ENCODE data around the gene OCA2. TPM values are rescaled to one million over a fixed set of nuclear protein-coding genes. Genes with fewer than 3 reads are reported as not detected.
"Not testable (repeated sequence)": the region's sequence is repeated elsewhere in the genome, so short reads cannot be mapped to it uniquely, and the experiment has no call there.

The OCA2 gene
- total RNA-seq, 2 experiments from 2014 or later, result not detected

DNA sequence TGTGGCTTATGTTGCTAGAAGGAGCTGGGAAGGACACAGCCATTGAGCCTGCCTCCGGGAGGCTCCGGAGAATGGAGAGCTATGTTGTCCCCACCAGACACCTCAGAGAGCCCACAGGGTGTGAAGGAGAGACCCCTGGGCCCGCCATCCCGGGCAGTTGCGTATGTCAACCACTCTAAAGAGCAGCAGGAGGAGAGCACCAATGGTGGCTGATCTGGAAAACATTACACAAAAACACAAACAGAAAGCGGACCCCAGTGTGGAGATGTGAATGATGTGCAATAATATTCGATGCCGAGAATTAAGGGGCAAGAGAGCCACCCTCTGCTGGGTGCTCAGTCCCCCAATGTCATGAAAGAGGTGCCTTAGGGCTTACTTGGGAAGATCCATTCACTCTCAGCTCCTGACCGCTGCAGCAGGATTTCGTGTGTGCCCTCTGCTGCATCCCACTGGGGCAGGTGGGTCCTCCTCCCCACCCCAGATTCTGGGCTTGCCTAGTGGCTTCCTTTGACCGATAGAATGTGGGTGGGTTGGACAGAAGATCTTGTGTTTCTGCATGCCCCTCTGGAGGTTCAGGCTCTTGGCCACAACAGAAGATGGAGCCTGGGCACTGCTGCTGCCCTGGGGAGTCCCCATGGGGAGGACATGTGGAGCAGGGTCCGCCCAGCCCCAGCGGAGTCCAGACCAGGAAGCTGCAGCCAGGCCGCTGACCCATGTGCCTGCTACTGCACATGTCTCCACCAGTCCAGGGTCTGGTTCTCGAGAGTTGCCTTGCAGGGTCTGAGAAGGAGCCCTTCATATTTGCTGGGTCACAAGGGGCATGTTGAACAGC is 245.3 kb downstream of the OCA2 start:
- no peak overlapping the region for H3K27ac Mint-ChIP-seq
- no peaks in the 10 kb centered on the region for H3K27me3 Mint-ChIP-seq
- H3K9me3 Mint-ChIP-seq (ENCODE audit: low read depth), result peaks cover 13% of the 10 kb centered on the region
- ATAC-seq (no peak), DNase-seq (no peak)
- H3K36me3 Mint-ChIP-seq (ENCODE audit: low read depth), result no peaks in the 10 kb centered on the region
- ChIA-PET POLR2A (no interaction called here), CTCF (no interaction called here)
- H3K4me3 Mint-ChIP-seq, result no peak overlapping the region
- H3K4me1 Mint-ChIP-seq, result no peaks in the 10 kb centered on the region
- intact Hi-C loops (cut with DNase I, micrococcal nuclease), result no loop called here

- no peak overlapping the region for H3K4me3 Mint-ChIP-seq
- ChIA-PET CTCF (no interaction called here), POLR2A (no interaction called here)
- intact Hi-C loops (cut with DNase I, micrococcal nuclease), result no loop called here
- no peaks in the 10 kb centered on the region for H3K4me1 Mint-ChIP-seq
- no peaks in the 10 kb centered on the region for H3K27me3 Mint-ChIP-seq
- H3K36me3 Mint-ChIP-seq (ENCODE audit: low read depth), result no peaks in the 10 kb centered on the region
- ATAC-seq (no peak), DNase-seq (no peak)
- no peak overlapping the region for H3K27ac Mint-ChIP-seq
- H3K9me3 Mint-ChIP-seq (ENCODE audit: low read depth), result peaks cover 9% of the 10 kb centered on the region
These were observed 247.3 kb downstream of the OCA2 start for GRCh38 chr15:27851858-27852210.

DNA sequence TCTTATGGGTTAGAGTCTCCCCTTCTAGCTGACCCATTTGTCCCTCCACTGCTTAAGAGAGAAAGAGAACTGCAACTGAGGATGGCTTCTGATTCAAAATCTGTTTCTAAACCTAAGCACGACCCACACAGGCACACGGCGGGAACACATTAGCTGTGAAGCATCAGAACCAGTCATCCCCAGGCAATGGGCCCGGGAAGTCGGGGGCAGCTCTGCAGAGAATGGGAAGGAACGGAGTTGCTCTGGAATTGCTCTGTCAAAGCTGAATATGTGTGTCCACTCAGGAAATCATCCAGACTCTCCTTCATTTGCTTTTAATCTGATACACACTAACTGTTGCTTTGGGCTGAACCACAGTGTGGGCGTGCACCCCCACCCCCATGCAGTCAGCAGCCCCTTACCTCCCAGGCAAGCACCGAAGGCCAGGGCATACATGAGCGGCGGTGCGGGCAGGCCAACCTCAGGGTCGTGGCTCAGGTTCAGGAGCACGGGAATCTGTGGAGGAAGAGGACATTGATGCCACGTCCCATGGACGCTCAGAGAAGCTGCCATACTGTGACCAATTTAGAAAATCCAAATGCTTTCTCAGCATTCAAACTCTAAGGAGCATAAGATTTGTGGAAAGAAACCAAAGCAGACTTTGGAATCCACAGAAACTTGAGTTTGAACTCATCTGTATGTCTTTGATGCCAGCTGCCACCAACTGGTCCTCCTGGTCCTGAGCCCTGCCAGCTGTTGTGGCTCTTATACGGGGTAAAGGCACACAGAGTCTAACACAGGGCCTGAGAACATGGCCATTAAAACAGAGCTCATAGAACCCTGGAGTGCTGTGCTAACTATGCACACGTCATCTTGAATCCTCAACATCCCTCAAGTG is 247.9 kb downstream of the OCA2 start:
- Mint-ChIP-seq H3K9me3 (ENCODE audit: low read depth) (peaks cover 7% of the 10 kb centered on the region), H3K27ac (no peak overlapping the region), H3K4me3 (no peak overlapping the region), H3K36me3 (ENCODE audit: low read depth) (no peaks in the 10 kb centered on the region), H3K27me3 (no peaks in the 10 kb centered on the region), H3K4me1 (no peaks in the 10 kb centered on the region)
- POLR2A ChIA-PET, result no interaction called here
- no peak for DNase-seq
- intact Hi-C loops (cut with DNase I, micrococcal nuclease), result no loop called here
- CTCF ChIA-PET, result interaction anchor here (0.7 kb wide), 1 partner anchor 606 kb away, joined by 3 read pairs; no protein-coding TSS in a partner anchor
- no peak for ATAC-seq

GRCh38 chr15:27850050-27850449 is 249.1 kb downstream of the OCA2 start:
- ChIA-PET POLR2A (interaction anchor here (0.6 kb wide), 1 partner anchor 527 kb away, joined by 4 read pairs; no protein-coding TSS in a partner anchor), CTCF (no interaction called here)
- Mint-ChIP-seq H3K4me3 (no peak overlapping the region), H3K4me1 (no peaks in the 10 kb centered on the region), H3K27me3 (no peaks in the 10 kb centered on the region), H3K9me3 (ENCODE audit: low read depth) (peaks cover 3% of the 10 kb centered on the region), H3K27ac (no peak overlapping the region), H3K36me3 (ENCODE audit: low read depth) (no peaks in the 10 kb centered on the region)
- ATAC-seq, result no peak
- DNase-seq, result no peak
- intact Hi-C loops (cut with DNase I, micrococcal nuclease), result no loop called here

GRCh38 chr15:27848936-27849335 is 250.2 kb downstream of the OCA2 start:
- intact Hi-C loops (cut with DNase I, micrococcal nuclease), result loop anchor here in 1 of 2 experiments (5.0 kb wide), 1 partner anchor 33 kb away; no protein-coding TSS in a partner anchor
- DNase-seq; H3K27ac Mint-ChIP-seq; CTCF ChIA-PET; POLR2A ChIA-PET; H3K36me3 Mint-ChIP-seq (ENCODE audit: low read depth); H3K27me3 Mint-ChIP-seq; ATAC-seq; H3K4me3 Mint-ChIP-seq; H3K9me3 Mint-ChIP-seq (ENCODE audit: low read depth); H3K4me1 Mint-ChIP-seq: not testable (repeated sequence)

DNA sequence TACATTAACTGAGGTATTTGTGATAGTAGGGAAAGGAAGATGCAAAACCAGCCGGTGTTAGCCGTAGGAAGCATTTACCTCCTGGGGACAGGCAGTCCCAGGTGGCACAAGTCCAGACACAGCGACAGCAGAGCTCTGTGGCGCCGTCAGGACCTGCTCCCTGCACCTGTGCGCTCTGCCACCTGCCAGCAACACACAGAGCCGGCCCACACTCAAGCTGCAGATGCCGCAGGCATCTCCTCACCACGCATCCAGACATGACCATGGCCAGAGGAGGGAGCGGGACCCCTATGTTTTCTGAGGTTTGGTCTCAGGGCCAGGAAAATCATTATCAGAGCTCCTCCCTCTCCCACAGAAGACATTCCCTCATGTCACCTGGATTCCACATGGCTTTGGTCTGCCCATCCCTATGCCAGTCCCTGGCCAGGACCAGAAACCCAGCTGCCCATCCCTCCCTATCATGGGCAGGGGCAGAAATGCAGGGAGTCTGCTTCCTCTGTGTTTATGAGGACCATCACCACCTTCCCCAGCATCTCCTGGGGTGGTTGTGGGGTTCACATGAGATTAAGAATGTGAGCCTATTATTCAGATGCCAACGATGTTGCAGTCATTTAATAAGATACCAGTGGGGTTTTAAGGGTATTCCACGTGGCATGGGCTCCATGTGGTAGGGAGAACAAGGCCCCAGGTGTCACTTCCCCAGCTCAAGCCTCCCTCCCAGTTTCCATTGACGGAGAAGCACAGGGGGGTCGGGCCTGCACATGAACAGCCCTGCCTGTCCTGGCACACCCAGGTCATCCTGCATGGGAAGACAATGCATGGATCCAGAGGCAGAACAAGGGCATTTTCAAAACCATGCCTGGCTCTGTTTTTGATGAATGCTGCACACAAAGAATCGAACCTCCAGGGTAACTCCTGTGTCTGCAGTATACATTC is 251.1 kb downstream of the OCA2 start:
- Mint-ChIP-seq H3K4me1 (no peaks in the 10 kb centered on the region), H3K36me3 (ENCODE audit: low read depth) (no peaks in the 10 kb centered on the region), H3K27ac (no peak overlapping the region), H3K27me3 (no peaks in the 10 kb centered on the region), H3K4me3 (no peak overlapping the region), H3K9me3 (ENCODE audit: low read depth) (peaks cover 3% of the 10 kb centered on the region)
- DNase-seq (no peak), ATAC-seq (no peak)
- POLR2A ChIA-PET, result no interaction called here
- CTCF ChIA-PET, result no interaction called here
- intact Hi-C loops (cut with DNase I, micrococcal nuclease), result loop anchor here in 1 of 2 experiments (5.0 kb wide), 1 partner anchor 34 kb away; no protein-coding TSS in a partner anchor

DNA sequence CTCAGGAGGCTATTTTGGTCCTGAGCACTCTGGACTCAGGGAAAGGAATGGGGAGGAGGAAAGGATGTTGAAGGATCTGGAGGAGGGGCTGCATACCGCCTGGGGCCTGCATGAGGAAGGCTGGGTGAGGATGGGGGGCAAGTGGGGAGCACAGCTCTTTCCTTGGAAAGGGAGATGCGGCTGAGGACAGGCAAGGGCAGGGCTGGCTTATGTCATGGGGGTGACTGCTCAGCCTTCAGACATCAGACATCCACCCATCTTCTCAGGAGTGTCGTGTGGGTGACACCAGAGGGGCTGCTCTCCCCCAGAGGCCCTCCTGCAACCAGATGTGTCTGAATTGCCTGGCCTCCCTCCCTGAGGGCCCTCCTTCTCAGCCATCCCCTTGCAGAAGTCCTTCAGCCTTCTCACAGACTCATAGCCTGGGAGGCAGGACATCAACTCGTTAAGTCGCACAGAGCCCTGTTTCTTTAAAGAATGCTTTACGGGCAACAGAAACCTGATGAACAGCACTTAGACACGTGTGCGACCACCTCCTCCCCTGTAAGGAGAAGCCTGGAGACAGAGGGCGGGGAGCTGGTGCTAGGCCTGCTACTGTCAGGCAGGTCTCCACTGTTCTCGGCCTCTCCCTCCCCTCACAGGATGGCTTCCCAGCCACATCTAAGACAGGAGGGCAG is 252.3 kb downstream of the OCA2 start:
- intact Hi-C loops (cut with DNase I, micrococcal nuclease), result loop anchor here in 1 of 2 experiments (5.0 kb wide), 1 partner anchor 35 kb away; no protein-coding TSS in a partner anchor
- no peak overlapping the region for H3K27ac Mint-ChIP-seq
- H3K4me3 Mint-ChIP-seq, result no peak overlapping the region
- H3K9me3 Mint-ChIP-seq (ENCODE audit: low read depth), result peaks cover 3% of the 10 kb centered on the region
- DNase-seq, result no peak
- ATAC-seq, result no peak
- H3K27me3 Mint-ChIP-seq, result no peaks in the 10 kb centered on the region
- no peaks in the 10 kb centered on the region for H3K4me1 Mint-ChIP-seq
- no peaks in the 10 kb centered on the region for H3K36me3 Mint-ChIP-seq (ENCODE audit: low read depth)
- ChIA-PET POLR2A (no interaction called here), CTCF (no interaction called here)

DNA sequence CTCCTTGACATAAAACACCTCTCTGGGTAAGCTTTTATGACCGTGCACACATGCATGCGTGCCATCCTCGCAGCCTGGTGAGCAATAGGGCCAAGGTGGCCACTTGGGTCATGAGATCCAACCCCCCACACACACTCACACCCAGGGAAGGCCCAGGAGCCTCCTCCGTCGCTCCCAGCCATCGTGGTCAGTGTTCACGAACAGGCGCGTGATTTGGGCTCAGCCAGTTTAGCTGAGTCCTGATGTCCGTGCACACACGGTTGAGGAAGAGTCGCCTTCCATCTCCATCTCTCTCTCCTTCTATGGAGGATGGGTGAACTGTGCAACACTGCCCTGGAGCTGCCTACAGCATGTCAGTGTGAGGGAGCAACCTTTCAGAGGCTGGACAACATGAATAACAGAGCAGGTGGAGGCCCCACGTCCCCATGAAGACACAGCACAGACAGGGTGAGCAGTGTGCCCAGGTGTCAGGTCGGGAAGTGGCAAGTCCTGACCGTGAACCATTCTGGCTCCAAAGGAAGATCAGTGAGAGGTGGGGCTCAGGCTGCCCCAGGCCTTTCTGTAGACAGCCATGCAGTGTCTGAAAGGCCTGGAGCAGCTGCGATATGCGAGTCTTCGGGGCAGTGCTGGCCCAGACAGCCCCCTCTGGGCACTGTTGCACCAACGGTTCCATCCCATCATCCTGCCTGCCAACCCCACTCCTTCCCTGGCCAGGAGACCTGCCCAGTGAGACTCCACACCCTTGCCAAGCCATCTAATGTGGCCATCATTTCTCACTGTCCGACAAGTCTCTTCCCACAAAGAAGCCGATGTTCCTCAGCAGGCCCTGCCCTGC is 253.4 kb downstream of the OCA2 start:
- ChIA-PET CTCF (interaction anchor here (1.2 kb wide), 1 partner anchor 11 kb away, joined by 3 read pairs; no protein-coding TSS in a partner anchor), POLR2A (no interaction called here)
- no peak for DNase-seq
- ATAC-seq, result no peak
- no peak overlapping the region for H3K4me3 Mint-ChIP-seq
- peaks cover 3% of the 10 kb centered on the region for H3K9me3 Mint-ChIP-seq (ENCODE audit: low read depth)
- no peak overlapping the region for H3K27ac Mint-ChIP-seq
- H3K27me3 Mint-ChIP-seq, result no peaks in the 10 kb centered on the region
- intact Hi-C loops (cut with DNase I, micrococcal nuclease), result loop anchor here in 1 of 2 experiments (5.0 kb wide), 1 partner anchor 37 kb away; no protein-coding TSS in a partner anchor
- H3K36me3 Mint-ChIP-seq (ENCODE audit: low read depth), result no peaks in the 10 kb centered on the region
- H3K4me1 Mint-ChIP-seq, result no peaks in the 10 kb centered on the region

- ChIA-PET CTCF (no interaction called here), POLR2A (no interaction called here)
- DNase-seq (no peak), ATAC-seq (no peak)
- H3K27me3 Mint-ChIP-seq, result no peaks in the 10 kb centered on the region
- no peaks in the 10 kb centered on the region for H3K4me1 Mint-ChIP-seq
- H3K4me3 Mint-ChIP-seq, result no peak overlapping the region
- peaks cover 1% of the 10 kb centered on the region for H3K9me3 Mint-ChIP-seq (ENCODE audit: low read depth)
- intact Hi-C loops (cut with DNase I, micrococcal nuclease), result no loop called here
- H3K27ac Mint-ChIP-seq, result no peak overlapping the region
- no peaks in the 10 kb centered on the region for H3K36me3 Mint-ChIP-seq (ENCODE audit: low read depth)
These were observed 255.0 kb downstream of the OCA2 start for GRCh38 chr15:27844018-27844666.

DNA sequence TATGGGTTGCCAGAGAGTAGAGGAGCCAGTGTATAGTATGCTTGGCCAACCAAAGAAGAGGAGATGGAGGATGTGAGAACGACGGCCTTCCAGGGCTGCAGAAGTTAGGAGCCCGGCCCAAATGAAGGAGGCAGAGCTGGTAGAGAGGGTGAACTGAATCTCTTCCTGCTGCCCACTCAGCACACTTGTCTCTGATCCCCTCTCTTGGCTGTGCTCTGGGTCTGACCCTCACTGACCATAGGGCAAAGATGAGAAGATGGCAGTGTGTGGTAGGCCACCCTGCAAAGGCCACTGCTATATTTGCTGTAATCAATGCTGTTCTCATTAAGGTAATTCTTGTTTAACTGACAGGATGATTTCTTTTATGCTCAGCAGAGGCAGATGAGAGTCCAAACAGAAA is 256.0 kb downstream of the OCA2 start:
- POLR2A ChIA-PET, result no interaction called here
- Mint-ChIP-seq H3K9me3 (ENCODE audit: low read depth) (no peaks in the 10 kb centered on the region), H3K36me3 (ENCODE audit: low read depth) (no peaks in the 10 kb centered on the region), H3K27me3 (no peaks in the 10 kb centered on the region), H3K4me3 (no peak overlapping the region), H3K27ac (no peak overlapping the region), H3K4me1 (no peaks in the 10 kb centered on the region)
- no peak for DNase-seq
- intact Hi-C loops (cut with DNase I, micrococcal nuclease), result no loop called here
- CTCF ChIA-PET, result no interaction called here
- ATAC-seq, result no peak

Measured in activated CD4-positive, alpha-beta T cell treated with anti-CD3 and anti-CD28 coated beads for 36 hours (primary cell).